ENCODE data around the gene TIMP3. TPM values are rescaled to one million over a fixed set of nuclear protein-coding genes. Genes with fewer than 3 reads are reported as not detected.

The TIMP3 gene
- total and polyA plus RNA-seq, 2 donors (not counting 3 experiments of a cell fraction or from before 2014, with no cell fraction given), result 0.22 to 2.0 TPM

DNA sequence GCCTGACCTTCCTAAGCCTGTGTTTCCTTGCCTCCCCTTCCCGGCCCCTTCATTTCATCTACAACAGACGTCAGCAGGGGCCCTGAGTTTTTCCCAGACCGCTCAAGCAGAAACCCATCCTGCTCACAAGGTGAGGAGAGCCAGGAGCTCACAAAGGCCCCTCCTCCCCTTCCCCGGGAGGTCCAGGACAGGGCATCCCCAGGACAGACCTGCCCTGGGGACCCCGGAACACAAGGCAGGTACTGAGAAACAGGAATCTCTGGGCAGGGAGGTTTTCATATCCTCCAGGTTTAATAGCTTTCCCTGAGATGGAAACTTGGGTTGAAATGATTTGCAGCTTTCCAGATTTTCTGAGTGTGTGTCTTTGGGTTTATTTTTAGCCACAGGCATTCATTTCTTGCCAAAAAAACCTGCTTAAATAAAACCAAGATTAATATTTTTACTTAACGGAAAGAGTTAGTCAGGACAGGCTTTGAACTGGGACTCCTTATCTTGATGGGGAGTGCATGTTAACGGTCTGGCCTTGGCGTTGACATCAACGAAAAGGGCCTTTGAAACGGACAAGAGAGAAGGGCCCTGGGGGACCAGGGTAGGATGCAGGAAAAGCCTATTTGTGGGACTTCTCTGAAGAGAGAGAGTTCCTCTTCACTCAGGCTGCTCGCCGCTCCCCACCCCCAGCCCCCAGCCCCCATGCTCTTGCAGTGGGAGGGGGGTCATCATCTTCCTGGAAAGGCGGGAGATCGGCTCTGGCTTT lies 38.5 kb downstream of the TIMP3 start:
- ChIA-PET CTCF (no interaction called here), POLR2A (no interaction called here)
- Histone ChIP-seq H3K36me3 (ENCODE audit: control insufficient read depth in 2 of 2, extremely low read depth in 1 of 2, insufficient read depth in 2 of 2, low read length in 2 of 2) (no peaks in the 10 kb centered on the region), H2AFZ (ENCODE audit: low read depth, low read length) (no peak overlapping the region), H3K4me2 (ENCODE audit: insufficient read depth, low read length) (no peak overlapping the region), H3K4me1 (ENCODE audit: control insufficient read depth, extremely low read depth, insufficient read depth, low read length) (no peaks in the 10 kb centered on the region), H4K20me1 (replicated peaks; ENCODE audit: control insufficient read depth, extremely low read depth, insufficient read depth, low read length) (no peaks in the 10 kb centered on the region), H3K9ac (replicated peaks; ENCODE audit: extremely low read depth, insufficient read depth, low read length) (no peak overlapping the region), H3K9me3 (replicated peaks; ENCODE audit: control insufficient read depth, insufficient read depth, low read length) (no peaks in the 10 kb centered on the region), H3K27ac (ENCODE audit: insufficient read depth, low read depth, low read length) (no peak overlapping the region), H3K9me1 (replicated peaks; ENCODE audit: control insufficient read depth, extremely low read depth, insufficient read depth, low read length) (no peaks in the 10 kb centered on the region), H3K27me3 (ENCODE audit: control insufficient read depth in 2 of 2, insufficient read depth in 2 of 2, low read length in 2 of 2) (no peaks in the 10 kb centered on the region), H3K4me3 (replicated peaks in 1 of 3; ENCODE audit: insufficient read depth in 1 of 3, low read depth in 1 of 3, low read length in 3 of 3) (no peak overlapping the region), H3K79me2 (ENCODE audit: control insufficient read depth, insufficient read depth, low read length) (no peaks in the 10 kb centered on the region)
- no peak for TF ChIP-seq POLR2A (IDR thresholded peaks at IDR 0.05; ENCODE audit: low read depth, low read length)
- no peak for TF ChIP-seq FOS (IDR thresholded peaks at IDR 0.05; ENCODE audit: borderline replicate concordance, insufficient read depth, low read length)
- TF ChIP-seq GATA2 (IDR thresholded peaks at IDR 0.05; ENCODE audit: insufficient read depth, insufficient read length, low read depth, low read length), result no peak
- no TSS peak for BruUV-seq (replicated peaks)
- FAIRE-seq (no peak), DNase-seq (ENCODE audit: low read depth, low spot score) (no peak)
- intact Hi-C loops (cut with micrococcal nuclease), result no loop called here
- dilution Hi-C loops (cut with MboI; ENCODE audit: extremely low pct_ligation_motif_present, low sequenced_read_pairs), result no loop called here

DNA sequence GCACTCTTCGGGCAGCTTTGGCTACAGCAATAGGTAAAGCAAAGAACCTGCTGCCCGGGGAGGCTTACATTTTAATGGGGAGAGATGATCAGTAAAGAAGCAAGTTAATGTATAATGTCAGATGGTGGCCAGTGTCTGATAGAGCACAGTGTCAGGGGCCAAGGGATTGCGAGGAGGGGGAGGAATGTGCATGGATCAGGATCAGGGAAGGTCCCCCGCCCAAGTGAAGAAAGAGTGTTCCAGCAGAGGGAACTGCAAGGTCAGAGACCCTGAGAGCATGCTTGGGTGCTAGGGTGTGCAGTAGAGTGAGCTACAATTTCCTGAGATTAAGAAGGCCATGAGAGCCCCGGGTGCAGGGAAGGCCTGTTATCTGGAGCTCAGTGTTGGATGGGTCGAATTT lies 39.7 kb downstream of the TIMP3 start:
- Histone ChIP-seq H3K27me3 (ENCODE audit: control insufficient read depth in 2 of 2, insufficient read depth in 2 of 2, low read length in 2 of 2) (no peaks in the 10 kb centered on the region), H3K9ac (replicated peaks; ENCODE audit: extremely low read depth, insufficient read depth, low read length) (no peak overlapping the region), H3K36me3 (ENCODE audit: control insufficient read depth in 2 of 2, extremely low read depth in 1 of 2, insufficient read depth in 2 of 2, low read length in 2 of 2) (no peaks in the 10 kb centered on the region), H3K4me3 (replicated peaks in 1 of 3; ENCODE audit: insufficient read depth in 1 of 3, low read depth in 1 of 3, low read length in 3 of 3) (no peak overlapping the region), H2AFZ (ENCODE audit: low read depth, low read length) (no peak overlapping the region), H3K9me3 (replicated peaks; ENCODE audit: control insufficient read depth, insufficient read depth, low read length) (peaks cover 1% of the 10 kb centered on the region), H3K27ac (ENCODE audit: insufficient read depth, low read depth, low read length) (no peak overlapping the region), H4K20me1 (replicated peaks; ENCODE audit: control insufficient read depth, extremely low read depth, insufficient read depth, low read length) (no peaks in the 10 kb centered on the region), H3K4me1 (ENCODE audit: control insufficient read depth, extremely low read depth, insufficient read depth, low read length) (no peaks in the 10 kb centered on the region), H3K4me2 (ENCODE audit: insufficient read depth, low read length) (no peak overlapping the region), H3K79me2 (ENCODE audit: control insufficient read depth, insufficient read depth, low read length) (no peaks in the 10 kb centered on the region), H3K9me1 (replicated peaks; ENCODE audit: control insufficient read depth, extremely low read depth, insufficient read depth, low read length) (no peaks in the 10 kb centered on the region)
- no TSS peak for BruUV-seq (replicated peaks)
- dilution Hi-C loops (cut with MboI; ENCODE audit: extremely low pct_ligation_motif_present, low sequenced_read_pairs) (no loop called here), intact Hi-C loops (cut with micrococcal nuclease) (no loop called here)
- no peak for TF ChIP-seq JUN (IDR thresholded peaks at IDR 0.05; ENCODE audit: borderline replicate concordance, insufficient read depth, insufficient read length, low read depth)
- no peak for TF ChIP-seq MYC (IDR thresholded peaks at IDR 0.05; ENCODE audit: low read depth, low read length)
- no peak for TF ChIP-seq POLR2AphosphoS5 (IDR thresholded peaks at IDR 0.05; ENCODE audit: insufficient read depth, low read depth, low read length)
- TF ChIP-seq, protein P1, sequence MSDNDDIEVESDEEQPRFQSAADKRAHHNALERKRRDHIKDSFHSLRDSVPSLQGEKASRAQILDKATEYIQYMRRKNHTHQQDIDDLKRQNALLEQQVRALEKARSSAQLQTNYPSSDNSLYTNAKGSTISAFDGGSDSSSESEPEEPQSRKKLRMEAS (IDR thresholded peaks at IDR 0.05; ENCODE audit: insufficient read depth, insufficient read length), result no peak
- TF ChIP-seq EZH2 (IDR thresholded peaks at IDR 0.05; ENCODE audit: borderline replicate concordance, low read depth, low read length, severe bottlenecking), result no peak
- no peak for FAIRE-seq
- DNase-seq (ENCODE audit: low read depth, low spot score), result no peak
- ChIA-PET POLR2A (no interaction called here), CTCF (no interaction called here)
